ENCODE data around the gene DEFB124.
"Not testable (repeated sequence)": the region's sequence is repeated elsewhere in the genome, so short reads cannot be mapped to it uniquely, and the experiment has no call there.

Gene DEFB124

GRCh38 chr20:31485450-31486339 lies 10.8 kb upstream of the DEFB124 start:
- FAIRE-seq = no peak

- no peak for FAIRE-seq
These were observed 9.1 kb upstream of the DEFB124 start for GRCh38 chr20:31484001-31484400.

GRCh38 chr20:31476643-31477215 lies 1.8 kb upstream of the DEFB124 start:
- no peak for FAIRE-seq

- FAIRE-seq = no peak
These were observed 1.3 kb upstream of the DEFB124 start for GRCh38 chr20:31476294-31476585.

GRCh38 chr20:31475472-31476293 lies 756 bp upstream of the DEFB124 start:
- FAIRE-seq = no peak

- no peak for FAIRE-seq
These were observed 860 bp downstream of the DEFB124 start for GRCh38 chr20:31474097-31474436.

- FAIRE-seq = no peak
These were observed 1.4 kb downstream of the DEFB124 start for GRCh38 chr20:31473331-31474096.

- FAIRE-seq = peak; percentile 83
These were observed 2.3 kb downstream of the DEFB124 start for GRCh38 chr20:31472395-31473330.

GRCh38 chr20:31470946-31471345 lies 4.0 kb downstream of the DEFB124 start:
- not testable (repeated sequence) for FAIRE-seq

- FAIRE-seq = no peak
These were observed 20.6 kb downstream of the DEFB124 start for GRCh38 chr20:31454361-31454760.

- FAIRE-seq = no peak
These were observed 22.4 kb downstream of the DEFB124 start for GRCh38 chr20:31452575-31452974.

- FAIRE-seq = no peak
These were observed 25.2 kb downstream of the DEFB124 start for GRCh38 chr20:31449511-31450414.

GRCh38 chr20:31446084-31446819 lies 28.7 kb downstream of the DEFB124 start:
- no peak for FAIRE-seq

- FAIRE-seq = no peak
These were observed 34.8 kb downstream of the DEFB124 start, which contains the start of gene DEFB123 for GRCh38 chr20:31440012-31440659. Gene DEFB123, plus strand, starts transcription at chr20:31440632. Its CDS starts 67 bp downstream, at chr20:31440699.

GRCh38 chr20:31430568-31431115 lies 44.3 kb downstream of the DEFB124 start:
- FAIRE-seq = no peak

- not testable (repeated sequence) for FAIRE-seq
These were observed 47.4 kb downstream of the DEFB124 start for GRCh38 chr20:31427576-31427975.

- FAIRE-seq = not testable (repeated sequence)
These were observed 47.9 kb downstream of the DEFB124 start for GRCh38 chr20:31426891-31427551.

- no peak for FAIRE-seq
These were observed 49.1 kb downstream of the DEFB124 start for GRCh38 chr20:31425797-31426196.
